ENCODE data around the gene EFCAB6. TPM values are rescaled to one million over a fixed set of nuclear protein-coding genes. Genes with fewer than 3 reads are reported as not detected.

Gene EFCAB6
- total and polyA plus RNA-seq, 3 donors from 2014 or later, result 41.3 to 108 (median 81.5) TPM

DNA sequence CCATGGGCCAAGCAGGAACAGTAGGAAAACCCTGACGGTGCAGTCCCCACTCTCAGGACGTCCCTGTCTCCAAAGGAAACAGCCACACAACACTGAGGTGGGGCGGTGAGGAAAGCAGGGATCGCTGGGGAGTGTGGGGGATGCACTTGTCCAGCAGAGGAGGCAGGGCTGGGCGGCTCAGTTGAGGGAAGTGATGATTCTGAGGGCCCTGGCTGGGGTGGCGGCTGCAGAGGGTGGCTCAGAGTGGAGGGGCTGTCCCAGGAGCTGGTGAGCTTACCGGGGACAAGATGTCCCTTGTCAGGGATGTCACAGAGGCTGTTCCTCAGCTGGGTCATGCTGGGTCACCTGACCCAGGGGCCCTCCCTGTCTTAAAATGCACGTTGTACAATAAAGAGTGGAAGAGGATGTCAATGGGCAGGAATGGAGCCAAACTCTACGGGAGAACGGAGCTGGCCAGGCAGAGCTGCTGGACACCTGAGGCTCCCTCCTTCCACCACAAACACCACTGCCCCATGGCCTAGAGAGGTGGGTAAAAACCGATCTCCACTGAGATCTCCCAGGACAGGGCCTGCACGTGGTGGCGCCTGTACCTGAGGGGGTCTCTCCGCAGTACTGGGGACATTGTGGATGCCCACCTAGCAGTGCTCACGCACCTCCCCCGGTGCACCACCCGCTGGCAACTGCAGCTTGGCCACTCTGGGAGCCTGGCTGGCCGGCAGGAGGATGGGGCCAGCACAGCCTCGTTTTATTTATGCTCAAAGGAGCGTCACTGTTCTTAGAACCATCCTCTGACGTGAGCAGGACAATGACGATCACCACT is 9.7 kb upstream of the EFCAB6 start:
- WGBS, 2 donors, result 80 to 83% methylated on average over 17 to 21 of the region's 22 CpGs
- no peaks in the 10 kb centered on the region for H3K36me3 ChIP-seq (ENCODE audit: low read depth, missing control alignments)
- no peak overlapping the region for H3K27ac ChIP-seq
- no peaks in the 10 kb centered on the region for H3K27me3 ChIP-seq
- no peak overlapping the region for H3K4me3 ChIP-seq
- H3K4me1 ChIP-seq, result no peaks in the 10 kb centered on the region
- intact Hi-C loops (cut with DNase I; ENCODE audit: low total_unique reads), result no loop called here
- H3K9me3 ChIP-seq, result no peaks in the 10 kb centered on the region
- no peak for TF ChIP-seq POLR2A (IDR thresholded peaks at IDR 0.05)
- TF ChIP-seq, protein P1, sequence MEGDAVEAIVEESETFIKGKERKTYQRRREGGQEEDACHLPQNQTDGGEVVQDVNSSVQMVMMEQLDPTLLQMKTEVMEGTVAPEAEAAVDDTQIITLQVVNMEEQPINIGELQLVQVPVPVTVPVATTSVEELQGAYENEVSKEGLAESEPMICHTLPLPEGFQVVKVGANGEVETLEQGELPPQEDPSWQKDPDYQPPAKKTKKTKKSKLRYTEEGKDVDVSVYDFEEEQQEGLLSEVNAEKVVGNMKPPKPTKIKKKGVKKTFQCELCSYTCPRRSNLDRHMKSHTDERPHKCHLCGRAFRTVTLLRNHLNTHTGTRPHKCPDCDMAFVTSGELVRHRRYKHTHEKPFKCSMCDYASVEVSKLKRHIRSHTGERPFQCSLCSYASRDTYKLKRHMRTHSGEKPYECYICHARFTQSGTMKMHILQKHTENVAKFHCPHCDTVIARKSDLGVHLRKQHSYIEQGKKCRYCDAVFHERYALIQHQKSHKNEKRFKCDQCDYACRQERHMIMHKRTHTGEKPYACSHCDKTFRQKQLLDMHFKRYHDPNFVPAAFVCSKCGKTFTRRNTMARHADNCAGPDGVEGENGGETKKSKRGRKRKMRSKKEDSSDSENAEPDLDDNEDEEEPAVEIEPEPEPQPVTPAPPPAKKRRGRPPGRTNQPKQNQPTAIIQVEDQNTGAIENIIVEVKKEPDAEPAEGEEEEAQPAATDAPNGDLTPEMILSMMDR (IDR thresholded peaks at IDR 0.05), result no peak
- DNase-seq, result no peak

DNA sequence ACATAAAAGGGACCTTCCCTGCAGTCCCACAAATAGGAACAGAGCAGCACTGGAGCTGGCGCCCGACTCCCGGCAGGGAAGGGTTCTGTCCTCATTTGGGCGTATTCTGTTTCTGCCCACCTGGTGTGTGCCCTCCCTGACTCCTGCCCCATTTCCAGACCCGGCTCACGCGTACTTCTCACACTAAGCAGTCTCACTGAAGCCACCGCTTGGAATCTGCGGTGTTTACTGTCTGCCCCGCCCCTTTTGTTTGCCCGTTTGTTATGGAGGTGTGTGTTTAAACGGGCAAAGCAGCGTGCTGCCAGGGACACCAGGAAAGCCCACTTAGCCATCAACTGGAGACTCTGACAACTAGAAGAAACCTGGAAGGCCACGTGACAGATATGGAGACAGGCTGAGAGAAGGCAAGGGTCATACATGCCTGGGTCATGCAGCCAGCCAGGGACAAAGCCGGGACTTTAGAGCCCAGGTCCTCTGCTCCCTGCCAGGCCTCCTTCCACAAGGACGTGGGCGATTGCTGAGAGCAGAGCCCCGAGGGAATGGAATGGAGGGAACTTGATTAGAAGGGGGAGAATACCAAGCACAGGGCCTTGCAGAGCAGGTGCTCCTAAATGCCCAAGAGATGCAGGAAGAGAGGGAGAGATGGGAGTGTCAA is 8.7 kb upstream of the EFCAB6 start:
- no peak overlapping the region for H3K4me3 ChIP-seq
- intact Hi-C loops (cut with DNase I; ENCODE audit: low total_unique reads), result no loop called here
- no peak for DNase-seq
- no peaks in the 10 kb centered on the region for H3K9me3 ChIP-seq
- TF ChIP-seq POLR2A (IDR thresholded peaks at IDR 0.05), result no peak
- TF ChIP-seq, protein P1 (IDR thresholded peaks at IDR 0.05), result no peak
- no peaks in the 10 kb centered on the region for H3K27me3 ChIP-seq
- 80 to 85% methylated on average over 18 of the region's 18 CpGs for WGBS, 2 donors
- no peaks in the 10 kb centered on the region for H3K36me3 ChIP-seq (ENCODE audit: low read depth, missing control alignments)
- no peaks in the 10 kb centered on the region for H3K4me1 ChIP-seq
- no peak overlapping the region for H3K27ac ChIP-seq

DNA sequence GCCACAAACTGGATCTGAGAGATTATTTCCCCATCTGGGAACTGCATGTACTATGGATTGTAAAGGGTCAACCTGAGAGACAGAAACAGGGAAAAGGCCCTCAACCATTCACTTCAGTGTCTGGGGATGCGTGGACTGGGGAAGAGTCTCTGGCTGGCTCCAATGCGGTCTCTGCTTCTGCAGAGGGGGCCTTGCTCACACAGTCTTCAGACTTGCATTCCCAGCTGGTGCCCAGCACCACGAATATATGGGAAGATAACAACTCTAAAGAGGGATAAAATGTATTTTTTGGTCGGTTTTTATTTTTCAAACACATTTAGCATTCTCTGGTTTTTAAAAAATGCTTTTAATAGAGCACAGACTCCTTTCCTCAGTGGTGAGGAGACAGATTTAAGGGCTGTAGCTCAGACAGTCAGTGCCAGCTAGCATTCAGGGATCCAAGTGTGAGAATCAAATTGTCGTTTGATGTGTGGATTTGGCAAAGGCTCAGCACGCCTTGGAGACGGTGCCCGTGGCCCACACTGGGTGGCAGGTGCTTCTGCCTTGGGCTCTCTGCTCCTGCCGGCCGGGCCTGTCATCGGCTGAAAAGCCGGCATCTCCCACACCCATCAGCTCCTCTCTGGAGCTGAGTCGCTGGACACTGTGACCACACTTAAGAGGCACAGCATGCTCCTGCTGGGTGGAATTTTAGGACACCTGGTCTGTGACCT is 8.0 kb upstream of the EFCAB6 start:
- H3K9me3 ChIP-seq, result no peaks in the 10 kb centered on the region
- WGBS, 2 donors, result 86 to 95% methylated on average over 10 to 13 of the region's 13 CpGs
- TF ChIP-seq, protein P1 (IDR thresholded peaks at IDR 0.05), result no peak
- TF ChIP-seq POLR2A (IDR thresholded peaks at IDR 0.05), result no peak
- no peak overlapping the region for H3K27ac ChIP-seq
- H3K36me3 ChIP-seq (ENCODE audit: low read depth, missing control alignments), result no peaks in the 10 kb centered on the region
- H3K4me3 ChIP-seq, result no peak overlapping the region
- intact Hi-C loops (cut with DNase I; ENCODE audit: low total_unique reads), result no loop called here
- no peak for DNase-seq
- no peaks in the 10 kb centered on the region for H3K4me1 ChIP-seq
- no peaks in the 10 kb centered on the region for H3K27me3 ChIP-seq

DNA sequence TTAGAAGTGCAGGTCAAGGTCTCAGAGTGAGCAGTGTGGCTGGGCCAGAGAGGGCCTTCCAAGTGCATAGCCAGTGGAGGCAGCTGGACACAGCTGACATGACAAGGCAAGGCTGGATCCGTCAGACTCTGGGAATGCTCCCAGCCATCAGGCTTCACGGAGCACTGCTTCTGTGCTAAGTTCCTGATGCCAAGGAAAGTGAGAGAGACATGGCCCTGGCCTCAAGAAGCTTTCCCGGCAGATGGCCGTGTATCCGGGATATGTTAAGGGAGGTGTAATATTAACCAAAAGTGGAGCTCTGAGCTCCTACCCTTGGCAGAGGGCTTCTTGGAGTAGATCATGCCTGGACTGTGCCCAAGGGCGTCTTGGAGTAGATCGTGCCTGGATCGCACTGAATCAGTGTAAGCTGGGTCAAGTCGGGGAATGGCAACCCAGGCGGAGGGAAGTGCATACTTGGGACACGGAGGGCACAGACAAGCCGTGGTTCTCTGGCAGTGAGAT is 7.4 kb upstream of the EFCAB6 start:
- no peak for TF ChIP-seq POLR2A (IDR thresholded peaks at IDR 0.05)
- TF ChIP-seq, protein P1 (IDR thresholded peaks at IDR 0.05), result no peak
- intact Hi-C loops (cut with DNase I; ENCODE audit: low total_unique reads), result no loop called here
- Histone ChIP-seq H3K27me3 (no peaks in the 10 kb centered on the region), H3K36me3 (ENCODE audit: low read depth, missing control alignments) (no peaks in the 10 kb centered on the region), H3K4me1 (no peaks in the 10 kb centered on the region), H3K4me3 (no peak overlapping the region), H3K27ac (no peak overlapping the region), H3K9me3 (no peaks in the 10 kb centered on the region)
- no peak for DNase-seq
- 64 to 80% methylated on average over 12 of the region's 12 CpGs for WGBS, 2 donors
